GM23338 (cell line): ENCODE data around the gene NECTIN3.

Experiments used
- CREB1 ChIP-seq: fragments of 250-450 bp; sonication (Bioruptor Pico); IDR thresholded peaks from 2 replicates; pipeline ENCODE4 v1.5.0; 2020; ENCODE audit warnings: low read depth, mild to moderate bottlenecking, moderate library complexity
- EZH2 ChIP-seq: fragments of 200-600 bp; sonication (generic); IDR thresholded peaks from one replicate; pipeline ENCODE4 v1.8.0; 2017; ENCODE audit warnings: antibody characterized with exemption, mild to moderate bottlenecking, low read depth; ENCODE audit not compliant: unreplicated experiment
- EZH2phosphoT487 ChIP-seq: fragments of 200-600 bp; sonication (generic); IDR thresholded peaks from one replicate; pipeline ENCODE4 v1.8.1; 2018; ENCODE audit warnings: antibody characterized with exemption; ENCODE audit not compliant: unreplicated experiment
- JUNB ChIP-seq: IDR thresholded peaks from one replicate; pipeline ENCODE4 v1.6.1; 2016; ENCODE audit warnings: antibody characterized with exemption; ENCODE audit not compliant: unreplicated experiment
- NANOG ChIP-seq: IDR thresholded peaks from 2 replicates; pipeline ENCODE4 v1.6.1; 2016; ENCODE audit warnings: antibody characterized with exemption, borderline replicate concordance
- POLR2AphosphoS5 ChIP-seq: IDR thresholded peaks from 2 replicates; pipeline ENCODE4 v1.6.1; 2016; ENCODE audit warnings: antibody characterized with exemption, low read depth
- REST ChIP-seq: IDR thresholded peaks from one replicate; pipeline ENCODE4 v1.6.1; 2018; ENCODE audit warnings: antibody characterized with exemption; ENCODE audit not compliant: unreplicated experiment
- STAT1 ChIP-seq: IDR thresholded peaks from one replicate; pipeline ENCODE4 v1.6.1; 2016; ENCODE audit warnings: antibody characterized with exemption; ENCODE audit not compliant: unreplicated experiment
- ZNF114 ChIP-seq: fragments of 250-450 bp; sonication (Bioruptor Pico); IDR thresholded peaks from 2 replicates; pipeline ENCODE4 v1.5.0; 2020; ENCODE audit warnings: mild to moderate bottlenecking, moderate library complexity
- ZNF462 ChIP-seq: fragments of 250-450 bp; sonication (Bioruptor Pico); IDR thresholded peaks from 2 replicates; pipeline ENCODE4 v1.5.0; 2020; ENCODE audit warnings: mild to moderate bottlenecking, moderate library complexity
- TF ChIP-seq, protein P1 (sequence below), 2 experiments: fragments of 200-600 bp in 1 of 2; sonication (generic) in 1 of 2; conservative IDR thresholded peaks; 2 replicates each; pipeline versions ENCODE4 v1.5.1 to v1.6.1; 2016 to 2017; ENCODE audit warnings: antibody characterized with exemption in 2 of 2, low read depth in 2 of 2, mild to moderate bottlenecking in 2 of 2, moderate library complexity in 1 of 2
- TF ChIP-seq, protein P2 (sequence below): IDR thresholded peaks from 2 replicates; pipeline ENCODE4 v1.6.1; 2016; ENCODE audit warnings: antibody characterized with exemption

DNA sequence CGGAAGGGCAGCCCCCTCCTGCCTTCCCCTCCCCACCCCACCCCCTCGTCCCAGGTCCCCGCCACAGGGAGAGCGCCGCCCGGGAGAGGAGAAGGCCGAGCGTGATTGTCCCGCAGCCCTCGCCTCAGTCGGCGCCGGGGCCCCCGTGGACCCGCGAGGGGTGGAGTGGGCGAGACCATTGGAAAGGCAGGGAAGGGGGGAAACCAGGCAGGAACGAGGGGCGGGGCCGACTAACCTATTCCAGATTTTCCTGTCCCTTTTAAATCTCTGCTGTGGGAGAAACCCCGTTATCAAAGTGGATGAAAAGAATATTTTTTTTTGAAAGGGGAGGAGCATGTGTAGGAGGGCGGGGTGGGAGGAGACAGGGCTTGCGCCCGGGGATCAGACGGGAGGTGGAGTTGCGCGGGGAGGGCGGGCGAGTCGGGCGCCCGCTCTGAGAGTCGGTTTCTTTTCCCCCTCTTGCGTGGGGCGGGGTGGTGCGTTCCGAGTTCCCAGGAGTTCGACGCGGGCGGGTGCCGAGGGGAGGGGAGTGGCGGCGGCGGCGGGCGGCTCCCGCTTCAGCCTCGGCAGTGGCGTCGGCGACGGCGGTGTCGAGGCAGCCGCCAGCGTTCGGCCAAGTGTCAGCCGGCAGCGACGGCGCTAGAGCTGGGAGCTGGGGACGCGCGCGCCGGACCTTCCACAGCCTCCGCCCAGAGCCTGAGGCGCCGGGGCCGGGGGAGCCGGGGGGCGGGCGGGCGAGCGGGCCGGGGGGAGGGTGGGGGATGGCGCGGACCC, at the start of gene NECTIN3:
- TF ChIP-seq CREB1 (CRISPR knock-in tag) (no peak), EZH2phosphoT487 (no peak), POLR2AphosphoS5 (peak; percentile 44), JUNB (no peak), ZNF114 (no peak), EZH2 (no peak), REST (no peak), NANOG (no peak), ZNF462 (CRISPR knock-in tag) (no peak), STAT1 (no peak)
- TF ChIP-seq, protein P1, sequence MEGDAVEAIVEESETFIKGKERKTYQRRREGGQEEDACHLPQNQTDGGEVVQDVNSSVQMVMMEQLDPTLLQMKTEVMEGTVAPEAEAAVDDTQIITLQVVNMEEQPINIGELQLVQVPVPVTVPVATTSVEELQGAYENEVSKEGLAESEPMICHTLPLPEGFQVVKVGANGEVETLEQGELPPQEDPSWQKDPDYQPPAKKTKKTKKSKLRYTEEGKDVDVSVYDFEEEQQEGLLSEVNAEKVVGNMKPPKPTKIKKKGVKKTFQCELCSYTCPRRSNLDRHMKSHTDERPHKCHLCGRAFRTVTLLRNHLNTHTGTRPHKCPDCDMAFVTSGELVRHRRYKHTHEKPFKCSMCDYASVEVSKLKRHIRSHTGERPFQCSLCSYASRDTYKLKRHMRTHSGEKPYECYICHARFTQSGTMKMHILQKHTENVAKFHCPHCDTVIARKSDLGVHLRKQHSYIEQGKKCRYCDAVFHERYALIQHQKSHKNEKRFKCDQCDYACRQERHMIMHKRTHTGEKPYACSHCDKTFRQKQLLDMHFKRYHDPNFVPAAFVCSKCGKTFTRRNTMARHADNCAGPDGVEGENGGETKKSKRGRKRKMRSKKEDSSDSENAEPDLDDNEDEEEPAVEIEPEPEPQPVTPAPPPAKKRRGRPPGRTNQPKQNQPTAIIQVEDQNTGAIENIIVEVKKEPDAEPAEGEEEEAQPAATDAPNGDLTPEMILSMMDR (conservative IDR thresholded peaks at IDR 0.05; ENCODE audit: low read depth in 2 of 2) = no peak
- TF ChIP-seq, protein P2, sequence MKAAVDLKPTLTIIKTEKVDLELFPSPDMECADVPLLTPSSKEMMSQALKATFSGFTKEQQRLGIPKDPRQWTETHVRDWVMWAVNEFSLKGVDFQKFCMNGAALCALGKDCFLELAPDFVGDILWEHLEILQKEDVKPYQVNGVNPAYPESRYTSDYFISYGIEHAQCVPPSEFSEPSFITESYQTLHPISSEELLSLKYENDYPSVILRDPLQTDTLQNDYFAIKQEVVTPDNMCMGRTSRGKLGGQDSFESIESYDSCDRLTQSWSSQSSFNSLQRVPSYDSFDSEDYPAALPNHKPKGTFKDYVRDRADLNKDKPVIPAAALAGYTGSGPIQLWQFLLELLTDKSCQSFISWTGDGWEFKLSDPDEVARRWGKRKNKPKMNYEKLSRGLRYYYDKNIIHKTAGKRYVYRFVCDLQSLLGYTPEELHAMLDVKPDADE = no peak
